SK-MEL-5 (cell line): ENCODE results near the gene RSBN1. TPM values are rescaled to one million over a fixed set of nuclear protein-coding genes. Genes with fewer than 3 reads are reported as not detected.
A peak's percentile ranks its signal among the peaks of the same experiment; 100 is the strongest.

Source experiments
- DNase-seq: peaks from one replicate; pipeline ENCODE4 v3.0.0-alpha.2; 2016; ENCODE audit warnings: low read depth, low spot score
- in situ Hi-C: cut with HindIII; loops from 2 replicates; pipeline ENCODE4 v1.10.0; 2016; ENCODE audit warnings: low sequenced_read_pairs, high pct_unique_total_duplicates, low pct_unique_long_range_greater_than_20kb
- total RNA-seq: library from RNA; depleted of rRNA; stranded (reverse); fragments of >200 nt; shearing (Covaris generic); gene quantifications from 2 replicates; pipeline ENCODE4 v1.2.3, GENCODE V29; 2014

Gene RSBN1
- total RNA-seq, 1 experiment from 2014 or later, result 5.9 TPM

- in situ Hi-C loops, result no loop called here
- DNase-seq, result no peak
These were observed 17.8 kb upstream of the RSBN1 start for GRCh38 chr1:113830039-113830438.

- no peak for DNase-seq
- in situ Hi-C loops, result no loop called here
These were observed 9.6 kb upstream of the RSBN1 start for GRCh38 chr1:113821916-113822315.

GRCh38 chr1:113818578-113818977, 6.3 kb upstream of the RSBN1 start:
- in situ Hi-C loops, result no loop called here

GRCh38 chr1:113813218-113813617, 942 bp upstream of the RSBN1 start:
- DNase-seq, result no peak
- in situ Hi-C loops, result no loop called here

More at GRCh38 chr1:113818578-113818977, 6.3 kb upstream of the RSBN1 start:
- DNase-seq, result no peak

GRCh38 chr1:113812661-113813135, 422 bp upstream of the RSBN1 start:
- DNase-seq, result no peak
- in situ Hi-C loops, result no loop called here

GRCh38 chr1:113811156-113811887, 954 bp downstream of the RSBN1 start:
- in situ Hi-C loops, result no loop called here
- peak; percentile 2 for DNase-seq

- DNase-seq, result no peak
- in situ Hi-C loops, result no loop called here
These were observed 2.3 kb downstream of the RSBN1 start for GRCh38 chr1:113809670-113810602.

GRCh38 chr1:113808450-113809195, 3.7 kb downstream of the RSBN1 start:
- DNase-seq, result no peak
- in situ Hi-C loops, result no loop called here

- in situ Hi-C loops, result no loop called here
- DNase-seq, result no peak
These were observed 6.6 kb downstream of the RSBN1 start for GRCh38 chr1:113805639-113806038.

- DNase-seq, result no peak
- in situ Hi-C loops, result no loop called here
These were observed 7.1 kb downstream of the RSBN1 start for GRCh38 chr1:113805256-113805531.

- in situ Hi-C loops, result no loop called here
- no peak for DNase-seq
These were observed 7.6 kb downstream of the RSBN1 start for GRCh38 chr1:113804421-113805255.

- in situ Hi-C loops, result no loop called here
- no peak for DNase-seq
These were observed 9.8 kb downstream of the RSBN1 start for GRCh38 chr1:113802367-113803007.

GRCh38 chr1:113800487-113800886, 11.8 kb downstream of the RSBN1 start:
- in situ Hi-C loops, result no loop called here
- DNase-seq, result no peak

GRCh38 chr1:113797472-113797871, 14.8 kb downstream of the RSBN1 start:
- DNase-seq, result no peak
- in situ Hi-C loops, result no loop called here

GRCh38 chr1:113793878-113794834, 18.1 kb downstream of the RSBN1 start:
- no peak for DNase-seq
- in situ Hi-C loops, result no loop called here

GRCh38 chr1:113792986-113793385, 19.3 kb downstream of the RSBN1 start:
- no peak for DNase-seq
- in situ Hi-C loops, result no loop called here
